SKM-1 treated with dmso at 0.1 percent for 144 hours (cell line): ENCODE measurements around the gene HJURP.

Experiments
- DNase-seq: peaks from one replicate; lab custom pipeline; 2025; ENCODE audit not compliant: unreplicated experiment; lab: John Stamatoyannopoulos, UW

HJURP gene

DNA sequence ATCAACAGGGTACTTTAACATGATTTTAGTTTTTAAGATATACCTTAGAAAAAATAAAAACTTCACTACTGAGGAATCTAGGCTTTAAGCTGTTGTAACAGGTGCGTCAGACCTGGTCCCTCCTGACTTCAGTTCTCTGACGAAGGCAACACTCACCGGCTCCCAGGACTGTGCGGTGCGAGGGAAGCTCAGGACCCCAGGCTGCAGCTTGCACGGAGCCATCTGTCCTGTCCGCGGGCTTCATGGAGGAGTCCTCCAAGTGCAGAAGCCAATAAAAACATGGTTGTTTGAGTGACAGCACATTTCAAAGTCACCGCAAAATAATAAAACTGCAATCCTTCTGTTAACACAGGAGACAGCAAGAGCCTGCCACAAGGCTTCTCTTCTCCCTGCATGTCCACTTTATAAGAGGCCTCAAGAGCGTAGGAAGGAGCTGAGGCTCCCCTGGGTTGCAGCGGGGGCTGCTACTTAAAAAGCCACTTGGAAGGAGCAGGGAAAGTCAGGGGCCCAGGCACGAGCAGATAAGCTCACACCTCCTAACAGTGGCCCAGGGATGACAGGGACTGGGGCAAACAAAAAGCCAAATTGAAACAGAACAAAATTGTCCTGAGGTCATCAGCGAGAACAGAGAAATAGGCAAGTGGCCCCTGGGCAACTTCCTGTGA, 4.6 kb downstream of the HJURP start:
- DNase-seq: no peak

GRCh38 chr2:233848276-233848675, 6.1 kb downstream of the HJURP start:
- DNase-seq: no peak

- no peak for DNase-seq
Measured at GRCh38 chr2:233847248-233847898, 7.0 kb downstream of the HJURP start.

DNA sequence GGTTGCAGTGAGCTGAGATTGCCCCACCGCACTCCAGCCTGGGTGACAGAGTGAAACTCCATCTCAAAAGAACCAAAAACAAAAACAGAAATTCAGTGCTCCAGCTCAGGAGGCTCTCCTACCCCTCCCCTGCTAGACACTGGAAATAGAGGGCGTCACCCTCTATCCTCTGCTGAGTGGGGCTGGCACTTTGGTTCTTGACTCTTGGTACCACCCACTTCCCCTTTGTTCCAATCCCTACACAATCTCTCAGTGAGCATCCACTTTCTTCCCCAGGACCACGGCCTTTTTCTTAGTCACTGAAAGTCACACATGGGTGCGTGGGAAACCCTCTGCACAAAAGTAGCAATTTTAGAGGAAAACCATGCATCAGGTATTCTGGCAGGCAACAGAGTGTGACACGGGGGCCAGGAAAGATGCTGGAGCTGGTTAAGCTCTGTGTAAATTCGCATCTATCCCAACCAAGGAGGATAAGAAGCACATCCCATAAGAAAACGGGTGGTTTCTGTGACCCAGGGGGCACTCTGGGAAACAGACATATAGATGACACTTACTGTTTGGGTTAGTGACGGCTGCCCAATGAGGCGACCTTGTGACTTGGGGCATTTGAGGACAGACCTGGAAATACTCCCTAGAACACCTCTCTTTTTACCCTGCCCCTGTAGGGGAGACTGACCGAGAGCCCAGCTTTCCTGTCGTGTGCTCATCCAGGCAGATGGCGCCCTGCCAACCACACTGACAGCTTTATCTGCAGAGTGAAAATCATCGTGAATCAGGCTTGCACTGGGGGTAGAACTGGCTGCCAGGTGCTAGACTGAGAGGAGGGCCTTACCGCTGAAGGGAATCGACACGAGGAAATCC, 7.7 kb downstream of the HJURP start:
- no peak for DNase-seq

- DNase-seq: no peak
Measured at GRCh38 chr2:233845301-233846060, 8.9 kb downstream of the HJURP start.

DNA sequence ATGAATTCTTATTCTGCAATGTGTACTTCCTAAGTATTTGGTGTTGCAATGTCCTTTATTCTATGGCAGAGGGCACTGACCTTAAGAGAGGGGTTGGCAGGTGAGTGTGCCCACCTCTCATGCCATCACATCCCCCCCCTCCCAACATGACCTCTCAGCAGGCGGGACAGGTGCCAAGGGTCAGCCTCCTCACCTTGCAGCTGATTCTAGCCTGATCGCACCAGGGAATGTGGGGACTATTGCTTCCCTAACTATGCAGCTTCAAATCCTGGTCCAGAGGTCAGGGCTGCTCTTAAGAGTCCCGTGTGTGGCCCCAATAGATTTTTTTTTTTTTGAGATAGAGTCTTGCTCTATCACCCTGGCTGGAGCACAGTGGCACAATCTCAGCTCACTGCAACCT, 9.5 kb downstream of the HJURP start:
- no peak for DNase-seq

DNA sequence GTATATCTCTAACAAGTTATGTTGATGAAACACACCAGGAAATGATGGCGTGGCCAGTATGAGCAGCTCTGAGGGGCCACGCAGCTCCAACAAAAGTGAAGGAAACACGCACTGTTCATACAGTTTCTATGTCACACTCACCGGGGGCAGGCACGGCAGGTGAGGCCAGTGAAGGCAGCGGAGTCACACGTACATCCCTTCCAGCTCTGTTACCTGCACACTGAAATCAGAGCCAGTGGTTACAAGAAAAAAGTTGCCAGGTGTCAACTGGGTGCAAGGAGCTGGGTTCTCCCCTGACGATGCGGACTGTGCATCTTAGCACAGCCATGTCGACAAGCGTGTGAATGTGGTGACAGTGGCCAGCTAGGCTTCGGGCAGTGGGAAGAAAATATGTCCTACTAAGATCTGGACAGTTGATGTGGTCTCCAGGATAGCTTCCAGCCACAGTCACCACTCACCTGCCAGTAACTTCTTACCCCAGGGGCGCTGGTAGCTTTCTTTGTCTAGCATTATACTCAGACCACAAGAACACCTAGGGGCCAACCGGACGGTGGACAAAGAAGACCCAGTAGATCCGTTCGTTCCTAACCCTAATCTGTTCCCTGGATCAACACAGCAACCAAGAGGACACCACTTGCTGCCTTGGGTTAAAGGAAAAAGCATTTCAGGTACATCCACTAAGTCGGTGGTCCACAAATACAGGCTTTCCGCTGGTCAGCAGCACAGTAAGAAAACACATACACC, 10.1 kb downstream of the HJURP start:
- DNase-seq: no peak

- no peak for DNase-seq
Measured at GRCh38 chr2:233841183-233841582, 13.2 kb downstream of the HJURP start.

GRCh38 chr2:233840520-233840919, 13.8 kb downstream of the HJURP start:
- no peak for DNase-seq

- no peak for DNase-seq
Measured at GRCh38 chr2:233839447-233839820, 14.9 kb downstream of the HJURP start.

GRCh38 chr2:233838726-233839446, 15.4 kb downstream of the HJURP start:
- DNase-seq: no peak

GRCh38 chr2:233838251-233838650, 16.1 kb downstream of the HJURP start:
- DNase-seq: no peak

DNA sequence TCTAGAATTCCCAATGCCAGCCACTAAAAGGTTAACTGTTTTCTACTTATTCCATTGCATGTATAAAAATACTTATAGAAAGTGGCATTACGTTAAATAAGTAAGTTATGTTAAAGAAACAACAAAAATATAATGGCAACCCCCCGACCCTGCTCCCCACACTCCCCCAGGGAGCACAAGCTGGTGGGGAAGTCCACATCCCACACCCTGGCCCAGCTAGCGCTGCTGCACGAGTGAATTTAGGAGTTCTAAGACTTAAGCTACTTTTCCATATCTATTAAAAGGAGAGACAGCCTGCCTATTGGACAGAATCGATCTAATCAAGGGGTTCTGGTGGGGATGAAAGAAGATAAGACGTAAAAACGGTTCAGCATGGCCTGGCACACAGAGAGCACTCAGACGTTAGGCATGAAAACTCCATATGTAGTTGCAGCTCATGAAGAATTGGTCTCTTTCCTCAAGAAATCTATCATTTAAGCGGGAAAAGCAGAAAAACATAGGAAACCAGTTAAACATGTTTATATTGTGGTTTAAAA, 16.6 kb downstream of the HJURP start:
- DNase-seq: no peak

GRCh38 chr2:233836359-233836758, 18.0 kb downstream of the HJURP start:
- DNase-seq: no peak

DNA sequence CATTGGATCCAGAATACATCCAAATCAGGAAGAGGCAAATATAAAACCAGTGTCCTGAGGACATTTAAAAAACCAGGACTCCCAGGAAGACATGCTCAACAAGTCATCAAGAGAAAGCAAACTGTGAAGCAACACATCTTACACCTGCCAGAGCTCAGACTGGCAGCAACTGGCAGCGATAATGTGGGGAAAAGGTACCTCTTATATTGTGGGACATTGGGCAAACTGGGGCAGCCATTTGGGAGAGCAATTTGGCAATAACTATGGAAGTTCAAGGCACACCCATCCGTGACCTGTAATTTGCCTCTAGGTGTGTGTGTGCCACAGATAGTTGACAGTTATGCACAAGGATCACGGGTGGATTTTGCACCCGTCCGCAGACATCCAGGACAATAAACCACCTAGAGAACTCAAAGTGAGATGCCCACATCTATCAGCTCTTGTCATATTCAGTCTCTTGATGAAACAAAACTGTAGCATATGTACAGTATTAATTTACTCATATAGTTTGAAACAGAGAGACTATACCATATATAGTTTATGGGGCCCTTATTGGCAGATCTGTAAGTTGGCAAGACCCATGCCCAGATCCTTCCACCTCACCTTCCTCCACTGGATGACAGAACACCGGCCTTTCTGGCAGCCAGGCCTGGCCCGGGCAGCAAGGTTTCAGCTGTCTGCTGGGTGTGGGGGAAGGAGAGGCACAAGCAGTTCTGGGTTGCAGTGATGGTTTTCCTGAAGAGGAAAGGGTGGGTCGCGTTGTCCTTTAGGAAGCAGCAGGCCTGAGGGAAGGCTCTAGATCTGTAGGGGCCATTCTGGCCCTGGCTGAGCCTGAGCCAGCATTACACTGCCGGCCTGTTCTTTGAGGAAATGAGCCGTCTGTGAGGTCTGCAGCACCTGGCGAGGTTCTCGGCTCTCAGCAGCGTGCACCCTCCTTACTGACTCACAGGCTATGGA, 18.8 kb downstream of the HJURP start:
- no peak for DNase-seq

DNA sequence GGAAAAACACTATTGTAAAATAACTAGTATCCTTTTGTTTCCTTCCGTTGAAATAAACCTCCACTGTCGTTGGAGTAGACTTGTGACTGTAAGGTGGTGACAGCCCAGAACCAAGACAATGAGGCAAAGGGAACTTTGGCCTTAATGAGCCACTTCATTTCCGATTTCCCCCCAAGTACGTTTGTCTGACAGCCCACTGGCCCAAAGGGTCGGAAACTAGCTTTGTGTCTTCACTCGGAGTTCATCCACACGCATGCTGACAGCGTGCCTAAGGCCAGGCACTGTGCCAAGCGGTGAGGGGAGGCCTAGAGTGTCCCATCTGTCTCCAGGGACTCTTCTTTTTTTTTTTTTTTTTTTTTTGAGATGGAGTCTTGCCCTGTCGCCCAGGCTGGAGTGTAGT, 21.0 kb downstream of the HJURP start:
- DNase-seq: no peak

DNA sequence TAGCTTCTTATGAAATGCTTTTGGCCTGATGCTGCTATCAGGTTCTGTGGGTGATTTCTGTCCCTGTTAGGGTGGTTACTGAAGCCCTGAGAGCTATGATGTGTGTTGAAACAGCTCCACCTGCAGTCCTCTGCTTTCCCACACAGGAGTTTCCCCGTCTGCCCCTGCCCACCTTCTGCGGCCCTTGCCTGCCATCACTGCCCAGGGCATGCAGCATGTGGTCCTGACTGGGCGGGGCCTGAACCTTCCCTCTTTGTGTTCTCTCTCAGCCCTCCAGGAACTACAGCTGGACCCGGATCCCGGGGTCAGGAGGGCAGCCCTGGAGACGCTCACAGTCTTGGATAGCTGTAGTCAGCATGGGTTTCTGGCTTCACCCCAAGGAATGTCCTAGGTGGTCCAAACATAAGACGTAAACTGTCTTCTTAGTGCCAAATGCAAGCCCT, 21.4 kb downstream of the HJURP start:
- no peak for DNase-seq

DNA sequence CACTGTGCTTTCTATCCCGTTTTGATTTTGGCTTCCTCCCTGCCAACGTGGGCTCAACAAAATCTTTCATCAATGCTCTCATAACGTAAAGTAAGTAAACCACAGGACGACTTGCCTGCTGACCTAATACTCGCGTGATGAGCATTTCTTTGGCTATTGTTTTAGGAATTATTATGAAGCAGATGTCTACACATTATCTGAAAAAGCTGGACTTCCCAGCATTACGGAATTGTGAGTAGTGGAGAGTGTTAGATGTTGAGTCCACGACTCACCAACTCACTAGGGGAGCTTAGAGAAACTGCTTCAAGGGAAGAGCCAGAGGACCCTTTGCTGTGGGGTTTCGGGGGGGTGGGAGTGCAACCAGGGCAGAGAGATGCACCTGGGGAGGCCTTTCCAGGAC, 21.9 kb downstream of the HJURP start:
- DNase-seq: no peak

GRCh38 chr2:233831861-233832260, 22.5 kb downstream of the HJURP start:
- no peak for DNase-seq
